ENCODE data around the gene ICA1.

- no peak for TF ChIP-seq GATA2 (IDR thresholded peaks at IDR 0.05; ENCODE audit: low read depth, low read length)
- no peak for TF ChIP-seq GATA3 (IDR thresholded peaks at IDR 0.05; ENCODE audit: low read depth, low read length)
Observed at GRCh38 chr7:8190119-8190895, 71.7 kb downstream of the ICA1 start.
